Panc1 (cell line): ENCODE data around the gene BCCIP. TPM values are rescaled to one million over a fixed set of nuclear protein-coding genes. Genes with fewer than 3 reads are reported as not detected.

Source experiments
- ATAC-seq: fragments of 200-7000 bp; cut with Tn5 transposase; 2 replicates; pipeline ENCODE4 v1.9.1; 2020; ENCODE audit warnings: mild to moderate bottlenecking, moderate library complexity
- BruUV-seq: library from RNA; stranded (reverse); fragments of 400-500 nt; replicated peaks from 2 replicates; lab custom pipeline; 2021; lab: Mats Ljungman, UMichigan
- CTCF ChIA-PET: fragments of 300-600 bp; sonication (Branson Sonifier 250); formaldehyde crosslinking; loops from one replicate; lab custom pipeline; 2022; ENCODE audit warnings: antibody characterized with exemption; lab: Charles Lee
- POLR2A ChIA-PET: fragments of 300-600 bp; sonication (Branson Sonifier 250); formaldehyde crosslinking; loops from one replicate; lab custom pipeline; 2022; ENCODE audit warnings: antibody characterized with exemption; lab: Charles Lee
- DNase-seq: peaks from one replicate; pipeline ENCODE4 v3.0.0-alpha.2; 2010; ENCODE audit warnings: low read depth, low spot score
- H3K27ac ChIP-seq: 2 replicates; pipeline ENCODE4 v1.5.1; 2011; ENCODE audit warnings: mild to moderate bottlenecking, low read length, inconsistent platforms
- H3K27me3 ChIP-seq: fragments of 200-500 bp; sonication (Bioruptor generic); 2 replicates; pipeline ENCODE4 v1.6.0; 2014; ENCODE audit warnings: low read length, inconsistent platforms; ENCODE audit not compliant: control insufficient read depth, insufficient read depth
- H3K36me3 ChIP-seq: fragments of 200-500 bp; sonication (Bioruptor generic); 2 replicates; pipeline ENCODE4 v1.5.1; 2014; ENCODE audit warnings: inconsistent platforms, mild to moderate bottlenecking, low read length, moderate library complexity; ENCODE audit not compliant: control insufficient read depth, insufficient read depth
- H3K4me1 ChIP-seq: 2 replicates; pipeline ENCODE4 v1.5.1; 2011; ENCODE audit warnings: inconsistent platforms, mild to moderate bottlenecking, low read length, moderate library complexity; ENCODE audit not compliant: control insufficient read depth, insufficient read depth
- H3K4me3 ChIP-seq, 2 experiments: 2 replicates each; pipeline ENCODE4 v1.5.1; 2011 to 2012; ENCODE audit warnings: low read depth in 2 of 2, low read length in 2 of 2, mild to moderate bottlenecking in 2 of 2, inconsistent platforms in 1 of 2, moderate library complexity in 1 of 2
- H3K9me3 ChIP-seq: fragments of 200-500 bp; sonication (Bioruptor generic); 2 replicates; pipeline ENCODE4 v1.5.1; 2014; ENCODE audit warnings: low read depth, mild to moderate bottlenecking, inconsistent platforms, low read length, moderate library complexity; ENCODE audit not compliant: control insufficient read depth, insufficient read depth
- CTCF ChIP-seq: fragments of 450-650 bp; IDR thresholded peaks from 2 replicates; pipeline ENCODE4 v1.5.1; 2017; ENCODE audit warnings: mild to moderate bottlenecking
- POLR2AphosphoS5 ChIP-seq: IDR thresholded peaks from 2 replicates; pipeline ENCODE4 v1.6.1; 2012; ENCODE audit warnings: mild to moderate bottlenecking, low read depth, low read length, moderate library complexity
- REST ChIP-seq, 2 experiments: IDR thresholded peaks; 2 replicates each; pipeline ENCODE4 v1.6.1; 2011 to 2012; ENCODE audit warnings: low read depth in 2 of 2, control low read depth in 1 of 2, low read length in 1 of 2, mild to moderate bottlenecking in 1 of 2, moderate library complexity in 1 of 2; ENCODE audit not compliant: insufficient read depth in 1 of 2
- SIN3A ChIP-seq: IDR thresholded peaks from 2 replicates; pipeline ENCODE4 v1.6.1; 2012; ENCODE audit warnings: low read depth, mild to moderate bottlenecking, low read length, moderate library complexity, borderline replicate concordance; ENCODE audit not compliant: insufficient read depth
- TCF7L2 ChIP-seq: IDR thresholded peaks from 2 replicates; pipeline ENCODE4 v1.6.1; 2011; ENCODE audit warnings: mild to moderate bottlenecking, low read depth, low read length, inconsistent platforms
- in situ Hi-C: cut with HindIII; loops from 2 replicates; pipeline ENCODE4 v1.10.0; 2016; ENCODE audit warnings: low sequenced_read_pairs, low pct_unique_long_range_greater_than_20kb
- intact Hi-C: fragments of 100-400 bp; cut with micrococcal nuclease; formaldehyde crosslinking; loops from one replicate; pipeline ENCODE4 v1.10.0; 2022; ENCODE audit not compliant: unreplicated experiment
- total RNA-seq: library from RNA; stranded (reverse); gene quantifications from one replicate; pipeline ENCODE4 v1.2.1, GENCODE V29; 2021; ENCODE audit not compliant: unreplicated experiment

BCCIP gene
- total RNA-seq, 1 experiment from 2014 or later = 123 TPM

- TF ChIP-seq CTCF (no peak), SIN3A (no peak)
- no peak overlapping the region for H3K4me3 ChIP-seq
- POLR2A ChIA-PET = no interaction called here
- no peak for DNase-seq
- no peak for ATAC-seq
- H3K36me3 ChIP-seq = peaks cover 19% of the 10 kb centered on the region
- H3K27ac ChIP-seq = no peak overlapping the region
- intact Hi-C loops (no loop called here), in situ Hi-C loops (no loop called here)
- H3K9me3 ChIP-seq = no peaks in the 10 kb centered on the region
- BruUV-seq = no TSS peak
- H3K27me3 ChIP-seq = no peaks in the 10 kb centered on the region
- no peaks in the 10 kb centered on the region for H3K4me1 ChIP-seq
- CTCF ChIA-PET = interaction anchor here (0.5 kb wide), 1 partner anchor 16 kb away, joined by 3 read pairs; no protein-coding TSS in a partner anchor
Observed at GRCh38 chr10:125846894-125847293, 23.5 kb downstream of the BCCIP start.

GRCh38 chr10:125848371-125848770 lies 25.0 kb downstream of the BCCIP start:
- TF ChIP-seq CTCF = no peak
- TF ChIP-seq SIN3A = no peak
- H3K27me3 ChIP-seq = no peaks in the 10 kb centered on the region
- POLR2A ChIA-PET = no interaction called here
- no peak overlapping the region for H3K27ac ChIP-seq
- no peaks in the 10 kb centered on the region for H3K9me3 ChIP-seq
- no TSS peak for BruUV-seq
- intact Hi-C loops = no loop called here
- DNase-seq (no peak), ATAC-seq (no peak)
- in situ Hi-C loops = no loop called here
- H3K36me3 ChIP-seq = peaks cover 33% of the 10 kb centered on the region
- no peaks in the 10 kb centered on the region for H3K4me1 ChIP-seq
- CTCF ChIA-PET = interaction anchor here (0.6 kb wide), 1 partner anchor 86 kb away, joined by 9 read pairs; no protein-coding TSS in a partner anchor
- H3K4me3 ChIP-seq = no peak overlapping the region

- intact Hi-C loops (no loop called here), in situ Hi-C loops (no loop called here)
- H3K27me3 ChIP-seq = no peaks in the 10 kb centered on the region
- H3K4me1 ChIP-seq = no peaks in the 10 kb centered on the region
- CTCF ChIA-PET = no interaction called here
- BruUV-seq = no TSS peak
- DNase-seq = no peak
- H3K36me3 ChIP-seq = peaks cover 38% of the 10 kb centered on the region
- POLR2A ChIA-PET = no interaction called here
- H3K27ac ChIP-seq = no peak overlapping the region
- H3K4me3 ChIP-seq = no peak overlapping the region
- ATAC-seq = no peak
- no peak for TF ChIP-seq CTCF
- TF ChIP-seq POLR2AphosphoS5 = no peak
- TF ChIP-seq REST (IDR thresholded peaks at IDR 0.05; ENCODE audit: insufficient read depth in 1 of 2, low read depth in 2 of 2, low read length in 1 of 2) = no peak
- TF ChIP-seq SIN3A = no peak
- no peak for TF ChIP-seq TCF7L2
- H3K9me3 ChIP-seq = no peaks in the 10 kb centered on the region
Observed at GRCh38 chr10:125848857-125849256, 25.5 kb downstream of the BCCIP start.
